ENCODE measurements around the gene RRP1B.

DNA sequence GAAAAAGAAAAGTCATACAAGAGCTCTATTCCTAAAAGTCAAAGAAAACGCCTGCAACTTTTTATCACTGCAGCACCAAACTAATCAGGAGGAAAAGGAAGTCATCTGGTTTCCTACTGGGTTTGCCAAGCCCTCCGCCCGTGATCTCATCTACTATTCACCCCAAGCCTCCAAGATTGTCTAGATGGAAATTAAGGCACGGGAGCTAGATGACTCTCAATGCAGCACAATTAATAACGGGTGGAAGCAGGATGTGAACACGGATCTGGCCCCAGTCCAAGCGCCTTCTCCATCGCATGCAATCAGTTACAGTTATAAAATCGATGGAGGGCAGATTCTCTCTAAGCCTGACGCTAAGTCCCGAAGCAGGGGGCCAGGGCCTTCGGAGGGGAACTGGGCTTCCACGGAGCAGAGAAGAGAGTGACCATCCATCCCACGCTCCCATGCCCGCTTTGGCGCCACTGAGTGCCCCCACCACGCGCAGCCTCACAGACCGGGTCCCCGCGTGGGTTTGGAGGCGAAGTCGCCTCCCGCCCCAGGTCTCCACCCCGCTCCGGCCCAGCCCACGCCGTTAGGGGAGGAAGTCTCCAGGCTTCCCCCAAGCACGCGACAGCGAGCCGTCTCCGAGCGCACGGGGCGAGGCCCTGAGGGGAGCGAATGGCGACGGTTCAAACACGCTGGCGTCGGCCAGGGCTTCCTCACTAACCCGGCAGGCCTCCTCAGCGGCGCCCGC is 1.8 kb upstream of the RRP1B start:
- TF ChIP-seq ARHGAP35 (CRISPR knock-in tag; IDR thresholded peaks at IDR 0.05; ENCODE audit: borderline replicate concordance) (no peak), MEIS1 (CRISPR knock-in tag; IDR thresholded peaks at IDR 0.05; ENCODE audit: borderline replicate concordance) (no peak), CEBPB (IDR thresholded peaks at IDR 0.05; ENCODE audit: borderline replicate concordance, low read depth, low read length) (no peak), NFATC3 (CRISPR knock-in tag; IDR thresholded peaks at IDR 0.05) (no peak), DNMT3B (CRISPR knock-in tag; conservative IDR thresholded peaks at IDR 0.05) (no peak), JUND (CRISPR knock-in tag; IDR thresholded peaks at IDR 0.05) (no peak), ZNF607 (CRISPR knock-in tag; IDR thresholded peaks at IDR 0.05; ENCODE audit: borderline replicate concordance) (no peak), HNRNPUL1 (IDR thresholded peaks at IDR 0.05; ENCODE audit: low read depth, low read length) (no peak), HMG20A (CRISPR knock-in tag; IDR thresholded peaks at IDR 0.05; ENCODE audit: borderline replicate concordance) (no peak)
- TF ChIP-seq, protein P1, sequence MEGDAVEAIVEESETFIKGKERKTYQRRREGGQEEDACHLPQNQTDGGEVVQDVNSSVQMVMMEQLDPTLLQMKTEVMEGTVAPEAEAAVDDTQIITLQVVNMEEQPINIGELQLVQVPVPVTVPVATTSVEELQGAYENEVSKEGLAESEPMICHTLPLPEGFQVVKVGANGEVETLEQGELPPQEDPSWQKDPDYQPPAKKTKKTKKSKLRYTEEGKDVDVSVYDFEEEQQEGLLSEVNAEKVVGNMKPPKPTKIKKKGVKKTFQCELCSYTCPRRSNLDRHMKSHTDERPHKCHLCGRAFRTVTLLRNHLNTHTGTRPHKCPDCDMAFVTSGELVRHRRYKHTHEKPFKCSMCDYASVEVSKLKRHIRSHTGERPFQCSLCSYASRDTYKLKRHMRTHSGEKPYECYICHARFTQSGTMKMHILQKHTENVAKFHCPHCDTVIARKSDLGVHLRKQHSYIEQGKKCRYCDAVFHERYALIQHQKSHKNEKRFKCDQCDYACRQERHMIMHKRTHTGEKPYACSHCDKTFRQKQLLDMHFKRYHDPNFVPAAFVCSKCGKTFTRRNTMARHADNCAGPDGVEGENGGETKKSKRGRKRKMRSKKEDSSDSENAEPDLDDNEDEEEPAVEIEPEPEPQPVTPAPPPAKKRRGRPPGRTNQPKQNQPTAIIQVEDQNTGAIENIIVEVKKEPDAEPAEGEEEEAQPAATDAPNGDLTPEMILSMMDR (CRISPR knock-in tag; IDR thresholded peaks at IDR 0.05) = no peak
